Measurements from ENCODE around the gene ZNF593OS. TPM values are rescaled to one million over a fixed set of nuclear protein-coding genes. Genes with fewer than 3 reads are reported as not detected.

The ZNF593OS gene
- total and polyA plus RNA-seq, 2 donors (not counting 3 experiments of a cell fraction or from before 2014, with no cell fraction given), result not detected

- H3K4me2 ChIP-seq (ENCODE audit: insufficient read depth, low read length), result no peak overlapping the region
- TF ChIP-seq CTCF (IDR thresholded peaks at IDR 0.05; ENCODE audit: extremely low read depth in 1 of 2, insufficient read depth in 1 of 2, low read depth in 1 of 2, low read length in 2 of 2), result no peak
- H2AFZ ChIP-seq (ENCODE audit: low read depth, low read length), result no peak overlapping the region
- H3K9me3 ChIP-seq (replicated peaks; ENCODE audit: control insufficient read depth, insufficient read depth, low read length), result no peaks in the 10 kb centered on the region
- no peaks in the 10 kb centered on the region for H4K20me1 ChIP-seq (replicated peaks; ENCODE audit: control insufficient read depth, extremely low read depth, insufficient read depth, low read length)
- dilution Hi-C loops (cut with MboI; ENCODE audit: extremely low pct_ligation_motif_present, low sequenced_read_pairs), result no loop called here
- intact Hi-C loops (cut with micrococcal nuclease), result no loop called here
- FAIRE-seq, result no peak
- no peak overlapping the region for H3K27ac ChIP-seq (ENCODE audit: insufficient read depth, low read depth, low read length)
- ChIA-PET POLR2A (interaction anchor here (1.0 kb wide), 1 partner anchor 18 kb away, joined by 3 read pairs; no protein-coding TSS in a partner anchor), CTCF (interaction anchor here (0.8 to 7.7 kb wide), 12 partner anchors 9 to 195 kb away, joined by 3 to 62 read pairs (median 4); partner anchors contain the start of gene PDIK1L)
- H3K4me1 ChIP-seq (ENCODE audit: control insufficient read depth, extremely low read depth, insufficient read depth, low read length), result peaks cover 16% of the 10 kb centered on the region
- no peak for DNase-seq (ENCODE audit: low read depth, low spot score)
- BruUV-seq (replicated peaks), result no TSS peak
- H3K9me1 ChIP-seq (replicated peaks; ENCODE audit: control insufficient read depth, extremely low read depth, insufficient read depth, low read length), result peaks cover 2% of the 10 kb centered on the region
- H3K79me2 ChIP-seq (ENCODE audit: control insufficient read depth, insufficient read depth, low read length), result no peaks in the 10 kb centered on the region
- H3K9ac ChIP-seq (replicated peaks; ENCODE audit: extremely low read depth, insufficient read depth, low read length), result no peak overlapping the region
- H3K36me3 ChIP-seq (ENCODE audit: control insufficient read depth in 2 of 2, extremely low read depth in 1 of 2, insufficient read depth in 2 of 2, low read length in 2 of 2), result peaks cover 0 to 2% of the 10 kb centered on the region in 2 experiments
- H3K27me3 ChIP-seq (ENCODE audit: control insufficient read depth in 2 of 2, insufficient read depth in 2 of 2, low read length in 2 of 2), result no peaks in the 10 kb centered on the region
- no peak overlapping the region for H3K4me3 ChIP-seq (replicated peaks in 1 of 3; ENCODE audit: insufficient read depth in 1 of 3, low read depth in 1 of 3, low read length in 3 of 3)
Observed at GRCh38 chr1:26126321-26127084, 45.1 kb downstream of the ZNF593OS start.

- no peak overlapping the region for H3K9ac ChIP-seq (replicated peaks; ENCODE audit: extremely low read depth, insufficient read depth, low read length)
- peaks cover 2% of the 10 kb centered on the region for H3K9me1 ChIP-seq (replicated peaks; ENCODE audit: control insufficient read depth, extremely low read depth, insufficient read depth, low read length)
- BruUV-seq (replicated peaks), result no TSS peak
- H3K9me3 ChIP-seq (replicated peaks; ENCODE audit: control insufficient read depth, insufficient read depth, low read length), result no peaks in the 10 kb centered on the region
- H3K4me3 ChIP-seq (replicated peaks in 1 of 3; ENCODE audit: insufficient read depth in 1 of 3, low read depth in 1 of 3, low read length in 3 of 3), result no peak overlapping the region
- intact Hi-C loops (cut with micrococcal nuclease), result no loop called here
- H2AFZ ChIP-seq (ENCODE audit: low read depth, low read length), result no peak overlapping the region
- FAIRE-seq (no peak), DNase-seq (ENCODE audit: low read depth, low spot score) (no peak)
- TF ChIP-seq FOS (IDR thresholded peaks at IDR 0.05; ENCODE audit: borderline replicate concordance, insufficient read depth, low read length), result no peak
- no peak for TF ChIP-seq JUN (IDR thresholded peaks at IDR 0.05; ENCODE audit: borderline replicate concordance, insufficient read depth, insufficient read length, low read depth)
- no peak for TF ChIP-seq MYC (IDR thresholded peaks at IDR 0.05; ENCODE audit: low read depth, low read length)
- TF ChIP-seq CTCF (IDR thresholded peaks at IDR 0.05; ENCODE audit: extremely low read depth in 1 of 2, insufficient read depth in 1 of 2, low read depth in 1 of 2, low read length in 2 of 2), result no peak
- no peak for TF ChIP-seq GATA2 (IDR thresholded peaks at IDR 0.05; ENCODE audit: insufficient read depth, insufficient read length, low read depth, low read length)
- TF ChIP-seq MAX (IDR thresholded peaks at IDR 0.05; ENCODE audit: insufficient read depth, insufficient read length), result no peak
- TF ChIP-seq POLR2A (IDR thresholded peaks at IDR 0.05; ENCODE audit: low read depth, low read length), result no peak
- no peaks in the 10 kb centered on the region for H3K27me3 ChIP-seq (ENCODE audit: control insufficient read depth in 2 of 2, insufficient read depth in 2 of 2, low read length in 2 of 2)
- peaks cover 0 to 2% of the 10 kb centered on the region in 2 experiments for H3K36me3 ChIP-seq (ENCODE audit: control insufficient read depth in 2 of 2, extremely low read depth in 1 of 2, insufficient read depth in 2 of 2, low read length in 2 of 2)
- no peak overlapping the region for H3K27ac ChIP-seq (ENCODE audit: insufficient read depth, low read depth, low read length)
- H3K4me2 ChIP-seq (ENCODE audit: insufficient read depth, low read length), result no peak overlapping the region
- no peaks in the 10 kb centered on the region for H3K79me2 ChIP-seq (ENCODE audit: control insufficient read depth, insufficient read depth, low read length)
- dilution Hi-C loops (cut with MboI; ENCODE audit: extremely low pct_ligation_motif_present, low sequenced_read_pairs), result no loop called here
- ChIA-PET CTCF (interaction anchor here (0.8 to 7.7 kb wide), 9 partner anchors 8 to 196 kb away, joined by 3 to 62 read pairs (median 4); partner anchors contain the start of gene PDIK1L), POLR2A (interaction anchor here (1.0 kb wide), 1 partner anchor 19 kb away, joined by 3 read pairs; no protein-coding TSS in a partner anchor)
- peaks cover 16% of the 10 kb centered on the region for H3K4me1 ChIP-seq (ENCODE audit: control insufficient read depth, extremely low read depth, insufficient read depth, low read length)
- no peaks in the 10 kb centered on the region for H4K20me1 ChIP-seq (replicated peaks; ENCODE audit: control insufficient read depth, extremely low read depth, insufficient read depth, low read length)
Observed at GRCh38 chr1:26125946-26126320, 45.7 kb downstream of the ZNF593OS start.

All from endothelial cell of umbilical vein (primary cell).